ENCODE measurements around the gene QDPR.
A peak's percentile ranks its signal among the peaks of the same experiment; 100 is the strongest.
"Not testable (repeated sequence)": the region's sequence is repeated elsewhere in the genome, so short reads cannot be mapped to it uniquely, and the experiment has no call there.

Gene QDPR

DNA sequence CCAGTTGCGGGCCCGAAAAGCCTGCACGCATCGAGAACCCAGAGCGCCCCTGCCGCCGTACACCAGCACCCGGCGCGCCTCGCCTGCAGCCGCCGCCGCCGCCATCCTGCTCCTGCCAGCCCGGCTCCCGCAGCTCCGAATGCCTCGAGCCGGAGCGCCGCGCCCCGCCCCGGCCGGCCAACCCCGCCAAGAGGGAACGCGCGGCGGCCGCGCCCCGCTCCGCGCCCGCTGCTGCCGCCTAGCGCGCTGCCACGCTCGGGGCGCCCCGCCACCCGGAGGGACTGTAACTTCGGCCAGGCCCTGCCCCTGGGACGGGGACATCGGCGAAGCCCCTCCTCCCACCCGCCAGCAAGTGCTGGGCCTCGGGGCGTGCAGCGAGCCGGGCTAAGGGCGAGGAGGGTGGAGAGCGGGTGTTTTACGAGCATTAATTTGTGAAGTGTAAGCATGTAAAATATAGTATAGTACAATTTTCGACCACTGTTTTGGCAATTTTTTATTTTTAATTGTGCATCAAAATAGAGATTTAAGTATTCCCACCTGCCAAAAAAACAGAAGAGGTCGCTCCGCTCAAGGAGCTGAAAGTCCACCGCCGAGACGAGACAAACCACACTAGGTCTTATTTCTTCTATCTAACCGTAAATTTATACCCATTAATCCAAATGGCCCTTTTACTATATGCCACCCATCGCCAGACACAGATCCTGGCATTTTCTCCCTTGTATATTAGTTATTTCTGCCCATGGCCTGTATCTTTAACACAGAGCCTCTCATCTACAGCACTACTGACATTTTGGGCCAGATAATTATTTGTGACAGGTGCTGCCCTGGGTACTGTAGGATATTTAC lies at the start of gene QDPR:
QDPR (minus strand) TSS at position 141 of the 846 bp plus-strand sequence; CDS start at position 105, 36 bp downstream.
- peak; percentile 56 to 71 for DNase-seq (ENCODE audit: low read depth in 2 of 2)

DNA sequence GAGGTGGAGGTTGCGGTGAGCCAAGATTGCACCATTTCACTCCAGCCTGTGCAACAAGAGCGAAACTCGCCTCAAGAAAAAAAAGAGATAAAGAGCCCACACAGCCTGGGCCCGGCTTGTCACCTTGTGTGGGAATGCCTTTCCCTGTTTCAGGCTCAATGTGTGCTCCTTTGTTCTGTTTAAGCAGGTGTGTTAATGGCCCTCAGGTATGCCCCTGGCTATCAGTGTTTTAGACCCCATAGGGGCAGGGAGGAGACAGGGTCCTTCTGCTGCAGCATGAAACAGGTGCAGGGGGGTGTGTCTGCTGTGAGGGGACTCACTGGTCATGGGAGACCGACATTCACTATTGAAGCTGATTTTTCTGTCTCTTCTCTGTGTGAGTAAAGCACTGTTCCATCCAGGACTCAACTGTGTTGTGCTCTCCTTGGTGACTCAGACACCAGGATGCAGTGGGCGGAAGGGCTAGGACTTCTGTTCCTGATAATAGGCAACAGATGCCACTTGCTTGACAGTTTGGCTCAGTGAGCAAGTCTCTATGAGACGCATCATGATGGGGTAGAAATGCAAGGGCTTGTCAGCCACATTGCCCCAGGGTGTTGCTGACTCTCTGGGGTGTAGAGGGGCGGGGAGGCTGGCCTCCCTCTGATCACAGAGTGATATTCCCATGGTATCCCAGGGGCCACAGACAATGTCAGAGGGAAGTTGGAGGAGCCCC lies 49.5 kb upstream of the QDPR start:
- DNase-seq (ENCODE audit: low read depth in 2 of 2): no peak

DNA sequence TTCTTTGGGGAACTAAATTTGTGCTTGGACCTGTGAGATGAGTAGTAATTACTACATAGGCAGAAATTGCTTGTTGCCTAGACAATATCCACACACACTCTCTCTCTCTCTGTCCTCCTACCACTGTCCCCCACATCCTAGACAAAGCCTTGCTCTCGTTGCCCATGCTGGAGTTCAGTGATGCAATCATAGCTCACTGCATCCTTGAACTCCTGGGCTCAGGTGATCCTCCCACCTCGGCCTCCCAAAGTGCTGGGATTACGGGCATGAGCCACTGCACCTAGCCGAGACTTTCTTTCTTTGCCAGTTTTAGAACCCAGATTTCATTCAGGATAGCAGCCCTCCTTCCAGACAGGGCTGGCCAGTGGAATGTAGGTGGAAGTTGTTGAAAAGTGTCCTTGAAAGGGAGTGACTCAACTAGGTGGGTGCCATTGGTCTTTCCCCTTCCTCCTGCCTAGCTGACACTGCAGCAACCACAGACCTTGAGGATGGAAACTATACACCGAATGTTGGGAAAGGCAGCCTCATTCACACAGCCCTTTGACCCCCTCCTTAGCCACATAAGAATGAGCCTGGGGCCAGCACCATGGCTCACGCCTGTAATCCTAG lies 48.3 kb upstream of the QDPR start:
- no peak for DNase-seq (ENCODE audit: low read depth in 2 of 2)

- DNase-seq (ENCODE audit: low read depth in 2 of 2): no peak
Measured at GRCh38 chr4:17559709-17560048, 47.8 kb upstream of the QDPR start.

GRCh38 chr4:17558941-17559708 lies 47.2 kb upstream of the QDPR start:
- no peak for DNase-seq (ENCODE audit: low read depth in 2 of 2)

DNA sequence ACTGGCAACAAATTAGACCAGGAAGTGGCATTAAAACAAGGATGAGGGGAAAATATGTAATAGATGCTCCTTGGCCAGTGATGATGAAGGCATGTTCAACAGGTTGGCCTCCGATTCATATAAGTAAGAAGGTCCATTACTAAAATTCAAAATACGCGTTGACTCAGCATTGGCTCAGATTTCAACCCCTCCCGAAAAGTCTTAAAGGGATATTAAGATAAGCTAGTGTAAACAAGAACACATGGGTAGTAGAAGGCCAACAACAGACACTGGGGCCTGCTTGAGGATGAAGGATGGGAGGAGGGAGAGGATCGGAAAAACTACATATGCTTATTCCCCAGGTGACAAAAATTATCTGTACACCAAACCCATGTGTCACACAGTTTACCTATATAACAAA lies 46.0 kb upstream of the QDPR start:
- no peak for DNase-seq (ENCODE audit: low read depth in 2 of 2)

GRCh38 chr4:17556498-17556897 lies 44.6 kb upstream of the QDPR start:
- no peak for DNase-seq (ENCODE audit: low read depth in 2 of 2)

GRCh38 chr4:17554568-17554967 lies 42.7 kb upstream of the QDPR start:
- DNase-seq (ENCODE audit: low read depth in 2 of 2): no peak

GRCh38 chr4:17552427-17552826 lies 40.5 kb upstream of the QDPR start:
- DNase-seq (ENCODE audit: low read depth in 2 of 2): no peak

DNA sequence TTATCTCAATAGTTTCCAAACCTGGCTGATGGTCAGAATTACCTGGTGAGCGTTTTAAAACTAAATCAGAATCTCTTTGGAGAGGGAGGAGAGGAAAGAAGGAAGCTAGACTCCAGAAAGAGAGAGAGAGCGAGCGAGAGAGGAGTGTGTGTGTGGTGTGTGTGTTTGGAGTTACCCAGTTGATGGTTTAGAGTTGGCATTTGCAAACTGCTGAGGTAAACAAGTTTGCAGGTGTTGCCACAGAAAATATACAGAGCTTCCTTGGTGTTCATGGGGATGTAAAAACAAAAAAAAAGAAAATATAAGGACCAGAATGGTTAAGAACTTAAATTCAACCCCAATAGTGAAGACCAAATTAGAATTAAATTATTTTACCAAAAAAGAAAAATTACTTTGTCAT lies 38.7 kb upstream of the QDPR start:
- DNase-seq (ENCODE audit: low read depth in 2 of 2): no peak

GRCh38 chr4:17546678-17547077 lies 34.8 kb upstream of the QDPR start:
- DNase-seq (ENCODE audit: low read depth in 2 of 2): no peak

DNA sequence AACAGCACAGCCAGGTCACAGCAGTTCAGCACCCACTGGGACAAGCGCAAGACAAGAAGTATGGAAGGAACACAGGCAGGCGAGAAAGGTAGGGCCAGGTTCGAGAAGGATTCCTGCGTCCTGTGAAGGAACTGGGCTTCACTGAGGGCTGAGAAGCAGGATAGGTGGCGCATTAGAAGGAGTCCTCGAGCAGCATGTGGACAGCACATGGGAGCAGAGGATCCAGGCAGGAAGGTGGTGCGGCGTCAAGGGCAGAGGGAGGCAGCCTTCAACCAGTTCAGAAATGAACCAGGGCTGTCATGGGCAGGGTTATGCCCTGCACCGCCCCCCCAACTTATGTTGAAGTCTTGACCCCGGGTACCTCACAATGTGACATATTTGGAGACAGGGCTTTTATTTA lies 34.3 kb upstream of the QDPR start:
- DNase-seq (ENCODE audit: low read depth in 2 of 2): no peak

- DNase-seq (ENCODE audit: low read depth in 2 of 2): no peak
Measured at GRCh38 chr4:17545374-17546140, 33.7 kb upstream of the QDPR start.

- DNase-seq (ENCODE audit: low read depth in 2 of 2): no peak
Measured at GRCh38 chr4:17544831-17545234, 32.9 kb upstream of the QDPR start.

GRCh38 chr4:17544205-17544604 lies 32.3 kb upstream of the QDPR start:
- DNase-seq (ENCODE audit: low read depth in 2 of 2): no peak

GRCh38 chr4:17537060-17537459 lies 25.2 kb upstream of the QDPR start:
- not testable (repeated sequence) for DNase-seq (ENCODE audit: low read depth in 2 of 2)

DNA sequence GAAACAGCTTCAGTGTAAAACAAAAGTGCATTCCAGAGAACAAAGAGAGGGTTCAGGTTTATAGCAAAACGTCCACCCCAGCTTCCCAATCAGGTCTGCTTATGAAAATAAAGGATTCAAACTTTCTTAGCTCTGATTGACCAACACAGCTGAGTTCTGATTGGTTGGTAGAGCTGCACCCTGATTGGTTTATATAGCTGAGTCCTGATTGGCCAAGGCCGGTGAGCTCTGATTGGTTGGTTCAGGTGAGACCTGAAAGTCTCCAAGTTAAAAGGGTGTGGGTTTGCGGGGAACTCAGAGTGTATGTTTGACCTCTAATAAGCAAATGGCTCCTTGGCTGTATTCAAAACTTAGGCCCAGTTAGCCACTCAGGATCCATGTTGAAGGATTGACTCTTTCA lies 24.0 kb upstream of the QDPR start:
- no peak for DNase-seq (ENCODE audit: low read depth in 2 of 2)

DNA sequence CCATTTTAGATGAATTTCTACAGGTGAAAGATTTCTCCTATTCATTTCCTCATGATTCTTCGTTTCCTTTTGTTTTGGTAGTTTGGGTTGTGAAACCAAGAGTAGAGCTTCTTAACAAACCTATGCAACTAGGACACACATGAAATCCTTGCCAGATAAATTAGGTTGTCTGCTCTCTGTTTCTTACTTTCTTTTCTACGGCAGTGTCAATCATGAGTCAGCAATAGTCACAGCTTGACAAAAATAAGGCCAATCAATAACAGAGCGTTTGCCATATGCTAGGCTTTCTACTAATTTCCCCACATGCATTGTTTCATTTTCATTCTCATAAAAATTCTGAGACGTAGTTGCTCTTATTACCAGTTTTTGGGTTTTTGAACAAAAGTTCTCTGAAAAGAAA lies 23.4 kb upstream of the QDPR start:
- DNase-seq (ENCODE audit: low read depth in 2 of 2): no peak

DNA sequence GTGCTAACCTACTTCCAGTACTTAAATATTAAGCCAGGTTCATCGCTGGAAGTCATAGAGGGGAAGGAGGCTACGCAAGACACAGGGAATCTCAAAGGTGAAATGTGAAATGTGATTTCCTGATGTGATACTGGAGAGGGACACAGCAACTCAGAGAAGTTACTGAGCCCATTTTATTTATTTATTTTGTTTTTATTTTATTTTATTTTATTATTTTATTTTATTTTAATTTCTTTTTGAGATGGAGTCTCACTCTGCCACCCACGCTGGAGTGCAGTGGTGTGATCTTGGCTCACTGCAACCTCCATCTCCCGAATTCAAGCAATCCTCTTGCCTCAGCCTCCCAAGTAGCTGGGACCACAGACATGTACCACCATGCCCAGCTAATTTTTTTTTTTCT lies 22.8 kb upstream of the QDPR start:
- DNase-seq (ENCODE audit: low read depth in 2 of 2): no peak

- no peak for DNase-seq (ENCODE audit: low read depth in 2 of 2)
Measured at GRCh38 chr4:17531538-17532285, 19.8 kb upstream of the QDPR start.

Measured in stimulated activated CD4-positive, alpha-beta T cell treated with anti-CD3 and anti-CD28 coated beads, Interleukin-15, amount 100 ng/mL, for 48 hours (primary cell).